Skeletal muscle satellite cell (primary cell): ENCODE results near the gene CDC14A.

Experiments used
- H3K27me3 ChIP-seq: 2 replicates; pipeline ENCODE4 v1.7.0; 2013; ENCODE audit warnings: low read length; ENCODE audit not compliant: control insufficient read depth, insufficient read depth
- H3K36me3 ChIP-seq: 2 replicates; pipeline ENCODE4 v1.7.0; 2013; ENCODE audit warnings: mild to moderate bottlenecking, control low read depth, low read length; ENCODE audit not compliant: insufficient read depth
- H3K4me1 ChIP-seq: 2 replicates; pipeline ENCODE4 v1.7.0; 2013; ENCODE audit warnings: low read length; ENCODE audit not compliant: control insufficient read depth, insufficient read depth
- H3K4me2 ChIP-seq: 2 replicates; pipeline ENCODE4 v1.7.0; 2013; ENCODE audit warnings: mild to moderate bottlenecking, low read length
- H3K4me3 ChIP-seq: 2 replicates; pipeline ENCODE4 v1.7.0; 2013; ENCODE audit warnings: low read length
- H3K9ac ChIP-seq: 2 replicates; pipeline ENCODE4 v1.7.0; 2013; ENCODE audit warnings: mild to moderate bottlenecking, low read depth, low read length, moderate library complexity
- H3K9me3 ChIP-seq: replicated peaks from 2 replicates; pipeline ENCODE4 v1.7.0; 2013; ENCODE audit warnings: mild to moderate bottlenecking, control low read depth, low read length

Gene CDC14A

GRCh38 chr1:100506217-100506616, 153.9 kb downstream of the CDC14A start:
- peaks cover 3% of the 10 kb centered on the region for H3K36me3 ChIP-seq

GRCh38 chr1:100510451-100510850, 158.1 kb downstream of the CDC14A start:
- H3K36me3 ChIP-seq = peaks cover 4% of the 10 kb centered on the region
- H3K4me3 ChIP-seq = no peak overlapping the region
- no peaks in the 10 kb centered on the region for H3K27me3 ChIP-seq
- no peaks in the 10 kb centered on the region for H3K9me3 ChIP-seq
- H3K4me1 ChIP-seq = no peaks in the 10 kb centered on the region
- H3K9ac ChIP-seq = no peak overlapping the region
- H3K4me2 ChIP-seq = no peak overlapping the region

More at GRCh38 chr1:100506217-100506616, 153.9 kb downstream of the CDC14A start:
- Histone ChIP-seq H3K4me2 (no peak overlapping the region), H3K9ac (no peak overlapping the region), H3K9me3 (no peaks in the 10 kb centered on the region), H3K27me3 (no peaks in the 10 kb centered on the region), H3K4me1 (peaks cover 14% of the 10 kb centered on the region), H3K4me3 (no peak overlapping the region)

- H3K9ac ChIP-seq = no peak overlapping the region
- no peak overlapping the region for H3K4me3 ChIP-seq
- peaks cover 4% of the 10 kb centered on the region for H3K36me3 ChIP-seq
These were observed 158.8 kb downstream of the CDC14A start for GRCh38 chr1:100511058-100511457.

GRCh38 chr1:100511773-100512172, 159.5 kb downstream of the CDC14A start:
- Histone ChIP-seq H3K4me1 (no peaks in the 10 kb centered on the region), H3K36me3 (peaks cover 4% of the 10 kb centered on the region), H3K27me3 (no peaks in the 10 kb centered on the region), H3K4me2 (no peak overlapping the region), H3K4me3 (no peak overlapping the region), H3K9me3 (no peaks in the 10 kb centered on the region), H3K9ac (no peak overlapping the region)

More at GRCh38 chr1:100511058-100511457, 158.8 kb downstream of the CDC14A start:
- Histone ChIP-seq H3K27me3 (no peaks in the 10 kb centered on the region), H3K4me1 (no peaks in the 10 kb centered on the region), H3K4me2 (no peak overlapping the region), H3K9me3 (no peaks in the 10 kb centered on the region)

- H3K4me3 ChIP-seq = no peak overlapping the region
- no peaks in the 10 kb centered on the region for H3K4me1 ChIP-seq
- H3K27me3 ChIP-seq = no peaks in the 10 kb centered on the region
- peaks cover 4% of the 10 kb centered on the region for H3K36me3 ChIP-seq
- H3K4me2 ChIP-seq = no peak overlapping the region
- no peak overlapping the region for H3K9ac ChIP-seq
- H3K9me3 ChIP-seq = no peaks in the 10 kb centered on the region
These were observed 160.6 kb downstream of the CDC14A start for GRCh38 chr1:100512803-100513352.

- H3K4me3 ChIP-seq = no peak overlapping the region
- no peaks in the 10 kb centered on the region for H3K4me1 ChIP-seq
- no peaks in the 10 kb centered on the region for H3K9me3 ChIP-seq
- peaks cover 4% of the 10 kb centered on the region for H3K36me3 ChIP-seq
- H3K9ac ChIP-seq = no peak overlapping the region
- no peaks in the 10 kb centered on the region for H3K27me3 ChIP-seq
- H3K4me2 ChIP-seq = no peak overlapping the region
These were observed 164.6 kb downstream of the CDC14A start for GRCh38 chr1:100516857-100517256.

GRCh38 chr1:100517515-100517914, 165.2 kb downstream of the CDC14A start:
- no peak overlapping the region for H3K4me2 ChIP-seq
- no peaks in the 10 kb centered on the region for H3K9me3 ChIP-seq
- no peak overlapping the region for H3K9ac ChIP-seq
- H3K36me3 ChIP-seq = no peaks in the 10 kb centered on the region
- H3K4me3 ChIP-seq = no peak overlapping the region
- no peaks in the 10 kb centered on the region for H3K4me1 ChIP-seq
- no peaks in the 10 kb centered on the region for H3K27me3 ChIP-seq

- Histone ChIP-seq H3K4me1 (no peaks in the 10 kb centered on the region), H3K4me2 (no peak overlapping the region), H3K36me3 (no peaks in the 10 kb centered on the region), H3K9me3 (no peaks in the 10 kb centered on the region), H3K4me3 (no peak overlapping the region), H3K9ac (no peak overlapping the region), H3K27me3 (no peaks in the 10 kb centered on the region)
These were observed 165.7 kb downstream of the CDC14A start for GRCh38 chr1:100518023-100518422.

GRCh38 chr1:100523038-100523652, 170.8 kb downstream of the CDC14A start:
- Histone ChIP-seq H3K4me3 (no peak overlapping the region), H3K9ac (no peak overlapping the region)

GRCh38 chr1:100524355-100524754, 172.0 kb downstream of the CDC14A start:
- Histone ChIP-seq H3K9ac (no peak overlapping the region), H3K4me1 (no peaks in the 10 kb centered on the region), H3K27me3 (no peaks in the 10 kb centered on the region), H3K36me3 (no peaks in the 10 kb centered on the region), H3K4me2 (no peak overlapping the region), H3K4me3 (no peak overlapping the region), H3K9me3 (no peaks in the 10 kb centered on the region)

More at GRCh38 chr1:100523038-100523652, 170.8 kb downstream of the CDC14A start:
- Histone ChIP-seq H3K4me2 (no peak overlapping the region), H3K9me3 (no peaks in the 10 kb centered on the region), H3K4me1 (no peaks in the 10 kb centered on the region), H3K36me3 (no peaks in the 10 kb centered on the region), H3K27me3 (no peaks in the 10 kb centered on the region)

- Histone ChIP-seq H3K9ac (no peak overlapping the region), H3K9me3 (no peaks in the 10 kb centered on the region), H3K27me3 (no peaks in the 10 kb centered on the region), H3K4me3 (no peak overlapping the region), H3K4me1 (peaks cover 11% of the 10 kb centered on the region), H3K36me3 (no peaks in the 10 kb centered on the region), H3K4me2 (no peak overlapping the region)
These were observed 174.6 kb downstream of the CDC14A start for GRCh38 chr1:100526894-100527293.

GRCh38 chr1:100528871-100529270, 176.6 kb downstream of the CDC14A start:
- Histone ChIP-seq H3K36me3 (no peaks in the 10 kb centered on the region), H3K4me1 (peaks cover 11% of the 10 kb centered on the region), H3K4me2 (no peak overlapping the region), H3K4me3 (no peak overlapping the region), H3K9ac (no peak overlapping the region), H3K9me3 (no peaks in the 10 kb centered on the region), H3K27me3 (no peaks in the 10 kb centered on the region)
